ENCODE data around the gene DYSF. TPM values are rescaled to one million over a fixed set of nuclear protein-coding genes. Genes with fewer than 3 reads are reported as not detected.
A peak's percentile ranks its signal among the peaks of the same experiment; 100 is the strongest.

DYSF gene
- total and polyA plus RNA-seq, 9 donors: 2.3 to 16.5 (median 5.1) TPM

- Histone ChIP-seq H3K4me1 (ENCODE audit: insufficient read depth) (no peaks in the 10 kb centered on the region), H3K36me3 (no peaks in the 10 kb centered on the region), H3K4me3 (no peak overlapping the region), H3K27ac (no peak overlapping the region), H3K9me3 (no peaks in the 10 kb centered on the region), H3K27me3 (no peaks in the 10 kb centered on the region)
- intact Hi-C loops (cut with DNase I): no loop called here
- WGBS, 3 donors: 63 to 74% (median 69%) methylated on average over 6 of the region's 6 CpGs
- TF ChIP-seq EP300 (IDR thresholded peaks at IDR 0.05): no peak
- no peak for DNase-seq
Measured at GRCh38 chr2:71671203-71671854, 218.0 kb downstream of the DYSF start.

- H3K4me1 ChIP-seq (ENCODE audit: insufficient read depth): no peaks in the 10 kb centered on the region
- 83 to 88% (median 86%) methylated on average over 27 to 28 of the region's 28 CpGs for WGBS, 3 donors
Measured at GRCh38 chr2:71671895-71672825, 218.8 kb downstream of the DYSF start.

GRCh38 chr2:71672826-71673795 is 219.8 kb downstream of the DYSF start:
- no peak for TF ChIP-seq CTCF (IDR thresholded peaks at IDR 0.05)
- TF ChIP-seq EP300 (IDR thresholded peaks at IDR 0.05): no peak
- TF ChIP-seq POLR2A (IDR thresholded peaks at IDR 0.05): no peak
- no peaks in the 10 kb centered on the region for H3K27me3 ChIP-seq
- H3K27ac ChIP-seq: no peak overlapping the region
- no peaks in the 10 kb centered on the region for H3K36me3 ChIP-seq
- 69 to 78% (median 72%) methylated on average over 14 of the region's 14 CpGs for WGBS, 3 donors
- no peak for DNase-seq
- no peak overlapping the region for H3K4me3 ChIP-seq
- H3K4me1 ChIP-seq (ENCODE audit: insufficient read depth): no peaks in the 10 kb centered on the region
- intact Hi-C loops (cut with DNase I): no loop called here
- H3K9me3 ChIP-seq: no peaks in the 10 kb centered on the region

More at GRCh38 chr2:71671895-71672825, 218.8 kb downstream of the DYSF start:
- H3K27me3 ChIP-seq: no peaks in the 10 kb centered on the region
- no peaks in the 10 kb centered on the region for H3K9me3 ChIP-seq
- no peak overlapping the region for H3K27ac ChIP-seq
- TF ChIP-seq POLR2A (IDR thresholded peaks at IDR 0.05) (no peak), EP300 (IDR thresholded peaks at IDR 0.05) (no peak), CTCF (IDR thresholded peaks at IDR 0.05) (no peak)
- intact Hi-C loops (cut with DNase I): no loop called here
- no peaks in the 10 kb centered on the region for H3K36me3 ChIP-seq
- H3K4me3 ChIP-seq: no peak overlapping the region
- peak in 1 of 5 donors; percentile 6 for DNase-seq

GRCh38 chr2:71674158-71674851 is 220.9 kb downstream of the DYSF start:
- H3K27ac ChIP-seq: no peak overlapping the region
- no peaks in the 10 kb centered on the region for H3K4me1 ChIP-seq (ENCODE audit: insufficient read depth)
- no peak for TF ChIP-seq POLR2A (IDR thresholded peaks at IDR 0.05)
- TF ChIP-seq EP300 (IDR thresholded peaks at IDR 0.05): no peak
- TF ChIP-seq CTCF (IDR thresholded peaks at IDR 0.05): no peak
- H3K9me3 ChIP-seq: no peaks in the 10 kb centered on the region
- intact Hi-C loops (cut with DNase I): no loop called here
- no peaks in the 10 kb centered on the region for H3K36me3 ChIP-seq
- peak in 1 of 5 donors; percentile 1 for DNase-seq
- H3K27me3 ChIP-seq: no peaks in the 10 kb centered on the region
- no peak overlapping the region for H3K4me3 ChIP-seq
- WGBS, 3 donors: 89 to 92% (median 91%) methylated on average over 7 of the region's 7 CpGs
